Fibroblast of skin of back (primary cell): ENCODE data around the gene TMEM176A.
"Not testable (repeated sequence)": the region's sequence is repeated elsewhere in the genome, so short reads cannot be mapped to it uniquely, and the experiment has no call there.

Source experiments
- DNase-seq: peaks from one replicate; pipeline ENCODE4 v3.0.0-alpha.2; 2013

Gene TMEM176A

DNA sequence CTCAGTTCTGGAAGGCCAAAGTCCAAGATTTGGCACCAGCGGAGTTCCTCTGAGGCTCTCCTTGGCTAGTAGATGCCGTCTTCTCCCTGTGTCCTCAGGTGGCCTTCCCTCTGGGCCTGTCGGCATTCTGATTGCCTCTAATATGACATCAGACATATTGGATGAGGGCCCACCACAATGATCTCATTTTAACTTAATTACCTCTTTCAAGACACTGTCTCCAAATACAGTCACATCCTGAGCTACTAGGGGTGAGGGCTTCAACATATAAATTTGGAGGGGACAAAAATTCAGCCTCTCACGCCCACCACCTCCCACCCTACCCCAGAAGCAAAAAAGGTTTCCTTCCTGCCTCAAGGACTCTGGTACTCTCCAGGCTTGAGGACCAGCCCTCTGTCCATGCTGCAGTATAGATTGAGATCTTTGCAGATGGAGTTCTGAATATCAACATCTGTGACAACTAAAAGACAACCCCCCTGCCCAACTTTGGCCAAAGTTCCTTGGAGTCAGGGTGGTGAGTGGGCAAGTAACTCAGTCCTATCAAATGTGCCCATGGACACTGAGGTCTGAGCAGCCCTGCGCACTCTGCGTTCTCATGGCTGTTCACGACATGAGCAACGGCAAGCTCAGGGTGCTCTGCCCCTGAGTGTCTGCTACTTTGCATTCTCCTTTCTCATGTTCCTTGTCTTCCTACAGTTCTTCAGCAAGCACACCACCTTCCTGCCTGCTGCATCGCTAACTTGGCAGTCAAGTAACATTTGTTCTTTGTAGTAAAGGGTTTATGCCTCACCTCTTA lies 11.9 kb upstream of the TMEM176A start:
- DNase-seq = no peak

DNA sequence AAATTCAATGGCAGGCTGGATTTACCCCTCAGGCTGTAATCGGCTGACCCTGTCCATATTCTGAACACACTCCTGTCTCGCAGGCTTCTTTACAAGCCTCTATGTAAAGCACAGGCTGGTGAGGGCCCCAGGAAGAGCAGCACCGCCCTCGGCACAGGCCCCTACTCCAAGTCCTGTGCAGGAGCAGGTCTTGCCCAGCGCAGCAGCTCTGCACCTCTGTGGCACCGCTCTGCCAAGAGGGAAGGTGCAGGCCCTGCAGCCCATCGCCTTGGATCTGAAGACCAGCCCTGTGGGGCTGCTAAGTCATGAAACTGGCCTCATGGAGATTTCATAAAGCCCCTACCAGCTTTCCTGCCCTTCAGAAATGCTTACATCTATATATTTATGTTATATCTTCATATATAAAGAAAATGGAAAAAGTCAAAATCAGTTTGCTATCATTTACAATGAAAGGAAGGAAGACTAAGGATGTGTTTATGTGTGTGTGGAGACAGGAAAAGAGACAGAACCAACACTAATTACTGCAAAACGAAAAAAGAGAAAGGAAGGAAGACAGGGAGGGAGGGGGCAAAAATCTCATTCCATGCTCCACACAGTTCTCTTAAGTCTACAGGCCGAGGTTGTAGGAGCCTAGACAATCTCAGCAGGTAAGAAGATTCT lies 10.0 kb upstream of the TMEM176A start:
- no peak for DNase-seq

DNA sequence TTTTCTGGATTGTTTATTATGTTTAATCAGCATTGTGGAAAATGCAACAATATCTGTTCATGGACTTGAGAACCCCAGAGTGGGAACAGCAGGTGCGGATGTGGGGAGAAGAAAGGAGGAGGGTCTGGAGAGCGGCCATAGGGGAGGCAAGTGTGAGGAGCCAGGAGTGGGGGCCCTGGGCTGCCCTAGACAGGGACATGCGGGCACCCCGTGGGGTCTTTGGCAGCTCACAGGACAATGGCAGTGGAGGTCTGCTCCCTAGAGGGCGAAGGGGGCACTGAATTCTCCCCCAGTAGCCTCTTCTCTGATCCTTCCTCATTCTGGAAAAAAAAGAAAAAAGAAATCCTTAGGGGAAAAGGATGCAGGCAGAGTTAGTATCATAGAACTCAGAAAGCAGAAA lies 9.3 kb upstream of the TMEM176A start:
- DNase-seq = no peak

DNA sequence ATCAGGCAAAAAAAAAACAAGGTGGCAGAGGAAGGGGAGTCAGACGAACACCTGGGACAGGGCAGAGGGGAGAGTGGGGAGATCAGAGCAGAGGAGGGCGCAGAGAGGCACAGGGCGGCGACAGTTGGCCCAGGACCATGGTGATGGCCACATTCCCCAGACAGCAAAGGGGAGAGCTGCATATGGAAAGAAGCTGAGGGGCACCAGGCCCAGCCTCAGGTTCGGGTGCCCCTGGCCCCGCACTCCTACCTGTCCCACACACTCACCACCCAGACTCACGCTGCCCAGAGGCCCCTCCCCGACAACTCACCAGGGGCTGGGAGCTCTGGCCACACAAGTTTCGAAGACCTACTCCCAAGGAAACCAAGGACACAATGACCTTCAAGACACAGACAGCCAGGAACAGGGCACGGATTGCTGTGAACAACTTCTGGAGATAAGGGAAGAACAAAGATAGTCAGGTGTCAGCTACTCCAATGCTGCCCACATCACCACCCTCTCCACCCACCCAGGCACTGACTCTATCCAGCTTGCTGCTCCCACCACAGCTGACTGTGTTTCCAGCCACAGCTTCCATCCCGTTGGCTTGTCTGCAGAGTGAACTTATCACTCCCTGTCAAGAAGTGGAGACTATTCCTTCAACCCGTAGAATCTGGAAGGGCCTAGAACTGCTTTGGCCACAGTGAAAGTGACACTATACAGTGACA lies 8.7 kb upstream of the TMEM176A start:
- DNase-seq = no peak

DNA sequence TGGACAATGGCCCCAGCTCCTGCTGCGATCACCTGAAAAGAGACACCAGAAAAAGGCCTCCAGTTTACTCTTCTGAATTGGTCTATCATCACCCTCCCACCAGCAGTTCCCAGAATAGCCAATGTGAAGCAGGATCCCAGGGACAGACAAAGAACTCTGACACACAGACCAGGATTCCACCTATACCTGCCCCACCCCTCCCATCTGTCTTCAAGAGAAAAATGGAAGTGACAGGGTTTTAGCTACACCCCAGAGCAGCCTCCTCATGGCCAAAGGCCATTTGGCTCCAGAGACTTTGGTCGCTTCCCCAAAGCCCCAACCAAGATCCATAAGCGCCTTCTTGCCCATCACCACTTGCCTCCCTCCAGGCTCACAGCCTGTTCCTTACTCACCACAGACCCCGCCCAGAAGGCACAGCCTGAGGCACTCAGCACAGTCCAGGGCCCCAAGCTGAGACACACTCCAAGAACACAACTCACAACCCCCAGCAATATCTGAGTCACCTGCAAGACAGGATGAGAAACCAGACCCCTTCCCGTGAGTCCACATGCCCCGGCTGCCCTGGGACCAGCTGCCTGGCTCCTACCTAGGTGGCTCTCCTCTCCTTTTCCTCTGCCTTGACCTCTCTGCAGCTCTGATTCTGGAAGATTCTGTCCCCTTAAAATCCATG lies 6.9 kb upstream of the TMEM176A start:
- no peak for DNase-seq

DNA sequence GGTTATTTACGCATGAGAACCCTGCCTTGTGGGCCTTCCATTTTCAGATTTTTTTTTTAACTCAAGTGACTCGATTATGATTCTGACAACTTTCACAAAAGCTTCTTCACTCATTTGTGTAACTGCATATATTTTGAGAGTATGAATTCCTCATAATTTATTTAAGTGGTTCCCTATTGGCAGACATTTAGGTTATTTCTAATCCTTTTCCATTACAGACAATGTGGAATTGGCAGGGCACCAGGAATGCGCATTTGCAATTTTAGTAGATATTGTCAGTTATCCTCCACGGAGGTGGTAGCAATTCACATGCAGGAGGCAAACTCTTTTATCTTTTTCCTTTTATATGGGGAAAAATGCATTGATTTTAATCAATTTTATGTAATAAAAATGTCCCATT lies 2.9 kb upstream of the TMEM176A start:
- no peak for DNase-seq

DNA sequence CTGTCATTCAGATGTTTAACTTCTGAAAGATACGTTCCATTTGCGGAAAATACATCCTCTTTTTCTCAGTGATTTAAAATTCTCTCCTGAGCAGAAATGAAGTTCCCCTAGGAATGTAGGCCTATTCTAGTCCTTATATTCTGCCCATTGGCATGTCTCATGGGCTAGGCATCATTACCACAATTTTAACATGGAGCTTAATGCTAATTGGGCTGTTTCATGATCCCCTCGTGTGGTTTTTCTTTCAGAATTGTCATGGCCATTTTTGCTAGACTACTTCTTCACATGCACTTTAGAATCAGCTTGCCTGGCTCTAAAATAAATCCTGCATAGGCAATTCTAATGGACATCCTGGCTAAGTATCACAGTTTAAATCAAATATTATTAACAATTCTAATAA lies 1.4 kb upstream of the TMEM176A start:
- no peak for DNase-seq

DNA sequence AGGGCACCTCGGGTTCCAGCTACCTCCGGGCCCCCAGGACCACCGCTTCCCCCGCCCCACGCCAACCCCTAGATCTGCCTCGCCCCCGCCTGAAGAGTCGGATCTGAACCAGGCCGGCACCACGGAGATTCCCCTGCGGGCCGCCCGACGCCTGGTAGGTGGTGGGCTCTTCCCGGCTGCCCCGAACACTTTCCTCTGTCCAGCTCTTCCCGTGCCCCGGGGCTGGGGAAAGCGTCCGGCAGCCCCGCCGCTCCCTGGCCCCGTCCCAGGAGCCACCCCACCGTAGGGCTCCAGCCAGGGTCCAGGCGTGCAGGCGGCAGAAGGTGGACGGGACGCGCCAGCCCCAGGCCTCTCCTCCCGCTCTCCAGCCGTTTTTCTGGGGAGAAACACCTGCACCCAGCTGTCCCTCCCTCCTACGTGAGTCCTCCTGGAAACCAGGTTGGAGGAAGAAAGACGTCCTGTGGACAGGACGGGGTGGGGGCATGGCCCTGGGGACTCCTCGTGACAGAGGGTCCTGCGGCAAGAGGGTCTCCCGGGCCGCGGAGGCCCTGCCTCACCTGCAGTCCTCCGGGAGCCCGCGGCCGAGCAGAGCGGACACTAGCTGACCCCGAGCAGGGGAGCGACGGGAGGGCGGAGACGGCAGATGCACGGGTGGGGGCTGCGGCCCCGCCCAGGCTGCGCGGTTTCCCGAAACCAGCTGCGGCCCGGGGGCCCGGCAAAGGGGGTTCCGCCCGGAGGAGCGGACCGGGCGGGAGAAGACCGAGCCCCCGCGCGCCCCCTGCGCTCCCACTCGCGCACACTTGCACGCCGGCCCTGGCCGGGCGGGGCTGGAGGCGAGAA lies 608 bp upstream of the TMEM176A start, which contains the start of gene TMEM176B:
TMEM176B (minus strand) TSS at position 624 of the 840 bp plus-strand sequence. CDS start 3,795 bp downstream, outside the sequence.
- DNase-seq = no peak

DNA sequence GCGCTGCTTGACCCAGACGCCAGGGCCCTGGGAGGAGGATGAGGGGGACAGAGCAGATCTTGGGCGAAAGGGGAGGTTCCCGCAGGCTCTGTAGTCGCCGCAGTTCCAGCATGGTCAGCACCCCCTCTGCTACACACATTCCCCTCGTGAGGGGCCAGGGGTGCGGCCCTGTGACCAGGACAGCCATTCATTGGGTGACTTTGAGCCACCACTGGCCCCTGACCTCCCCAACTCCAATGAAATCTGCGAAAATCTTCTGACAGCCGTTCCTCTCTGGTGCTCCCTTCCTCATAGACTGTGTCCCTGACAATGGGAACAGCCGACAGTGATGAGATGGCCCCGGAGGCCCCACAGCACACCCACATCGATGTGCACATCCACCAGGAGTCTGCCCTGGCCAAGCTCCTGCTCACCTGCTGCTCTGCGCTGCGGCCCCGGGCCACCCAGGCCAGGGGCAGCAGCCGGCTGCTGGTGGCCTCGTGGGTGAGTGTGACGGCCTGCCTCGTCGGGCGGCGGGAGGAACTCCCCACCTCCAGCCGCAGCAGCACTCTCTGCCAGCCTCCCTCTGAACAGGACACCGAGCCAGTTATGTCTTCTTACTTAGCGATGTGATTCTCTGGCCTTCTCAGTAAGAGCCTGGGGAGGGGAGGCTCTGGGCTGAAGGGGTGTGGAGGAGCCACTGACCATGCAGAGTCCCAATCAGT lies 825 bp downstream of the TMEM176A start:
- DNase-seq = no peak

DNA sequence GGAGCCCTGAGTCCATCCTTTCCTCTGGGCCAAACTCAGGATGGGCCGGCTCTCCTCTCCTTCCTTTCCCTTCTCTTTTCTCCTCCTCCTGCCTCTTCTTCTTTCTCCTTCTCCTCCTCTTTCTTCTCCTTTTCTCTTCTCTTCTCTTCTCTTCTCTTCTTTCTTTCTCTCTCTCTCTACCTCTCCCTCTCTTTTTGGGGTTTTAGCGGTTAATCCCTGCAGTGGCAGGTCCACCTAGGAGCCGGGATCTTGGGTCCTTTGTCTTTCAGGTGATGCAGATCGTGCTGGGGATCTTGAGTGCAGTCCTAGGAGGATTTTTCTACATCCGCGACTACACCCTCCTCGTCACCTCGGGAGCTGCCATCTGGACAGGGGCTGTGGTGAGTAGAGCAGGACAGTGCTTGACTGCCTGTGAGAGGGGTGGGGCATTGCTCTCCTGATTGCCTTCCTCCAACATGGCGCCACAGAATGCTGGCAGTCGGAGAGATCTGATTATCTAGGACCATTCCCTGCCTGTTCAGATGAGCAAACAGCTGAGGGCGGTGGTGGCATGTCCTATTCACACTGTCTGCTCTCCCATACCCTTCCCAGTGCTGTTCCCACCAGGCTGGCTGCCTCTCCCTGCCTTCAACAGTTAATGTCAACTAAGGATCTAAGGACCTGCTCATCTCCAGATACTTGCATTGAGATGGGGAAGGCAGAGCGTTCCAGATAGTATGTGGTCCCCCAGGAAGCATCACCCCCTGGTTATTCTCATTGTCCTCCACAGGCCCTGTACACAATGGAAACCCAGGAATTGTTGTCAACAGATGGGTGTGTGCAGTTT lies 1.6 kb downstream of the TMEM176A start:
- DNase-seq = no peak

DNA sequence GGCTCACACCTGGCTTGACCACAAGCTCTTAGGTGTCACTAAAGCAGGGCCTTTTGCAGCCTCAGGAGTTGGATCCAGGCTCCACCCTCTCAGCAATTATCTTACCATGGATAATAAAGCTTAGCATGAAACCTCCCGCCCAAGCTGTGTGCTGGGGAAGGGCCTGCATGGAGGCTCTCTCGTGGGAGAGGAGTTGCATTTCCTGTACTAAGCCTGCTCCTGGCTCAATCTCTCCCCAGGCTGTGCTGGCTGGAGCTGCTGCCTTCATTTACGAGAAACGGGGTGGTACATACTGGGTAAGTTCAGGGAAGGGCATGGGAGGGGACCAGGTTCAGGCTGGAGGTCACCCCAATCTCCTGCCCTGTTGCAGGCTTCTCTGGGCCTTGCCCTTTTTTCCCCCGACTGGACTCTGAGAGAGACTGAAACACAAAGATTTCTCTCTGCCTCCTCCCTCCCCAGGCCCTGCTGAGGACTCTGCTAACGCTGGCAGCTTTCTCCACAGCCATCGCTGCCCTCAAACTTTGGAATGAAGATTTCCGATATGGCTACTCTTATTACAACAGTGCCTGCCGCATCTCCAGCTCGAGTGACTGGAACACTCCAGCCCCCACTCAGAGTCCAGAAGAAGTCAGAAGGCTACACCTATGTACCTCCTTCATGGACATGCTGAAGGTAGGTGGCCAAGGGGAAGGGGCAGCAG lies 2.7 kb downstream of the TMEM176A start:
- no peak for DNase-seq

DNA sequence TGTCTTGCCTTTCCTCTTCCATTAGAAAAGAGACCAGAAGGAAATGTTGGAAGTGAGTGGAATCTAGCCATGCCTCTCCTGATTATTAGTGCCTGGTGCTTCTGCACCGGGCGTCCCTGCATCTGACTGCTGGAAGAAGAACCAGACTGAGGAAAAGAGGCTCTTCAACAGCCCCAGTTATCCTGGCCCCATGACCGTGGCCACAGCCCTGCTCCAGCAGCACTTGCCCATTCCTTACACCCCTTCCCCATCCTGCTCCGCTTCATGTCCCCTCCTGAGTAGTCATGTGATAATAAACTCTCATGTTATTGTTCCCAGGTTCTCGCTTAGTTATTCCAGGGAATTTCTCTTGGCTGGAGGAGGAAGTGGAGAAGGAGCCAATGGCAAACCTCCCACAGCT lies 4.2 kb downstream of the TMEM176A start:
- no peak for DNase-seq

DNA sequence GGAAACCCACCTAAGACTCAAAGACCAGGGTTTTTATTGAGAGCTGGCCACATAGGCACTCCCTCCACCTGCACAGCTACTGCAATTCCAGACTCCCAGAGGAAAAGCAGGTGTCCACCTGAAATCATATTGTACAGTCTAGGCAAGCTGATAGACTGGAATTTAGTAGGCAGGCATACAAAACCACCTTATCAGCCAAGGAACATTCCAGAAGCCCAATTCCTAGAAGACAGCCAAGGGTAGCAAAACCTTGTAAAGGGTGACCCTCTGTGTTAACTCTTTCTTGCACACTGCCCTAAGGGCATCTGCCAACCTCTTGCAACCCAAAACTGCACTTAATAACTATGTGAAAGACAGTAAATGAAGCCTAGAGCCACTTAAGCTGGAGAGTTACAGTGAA lies 5.3 kb downstream of the TMEM176A start:
- DNase-seq = no peak

DNA sequence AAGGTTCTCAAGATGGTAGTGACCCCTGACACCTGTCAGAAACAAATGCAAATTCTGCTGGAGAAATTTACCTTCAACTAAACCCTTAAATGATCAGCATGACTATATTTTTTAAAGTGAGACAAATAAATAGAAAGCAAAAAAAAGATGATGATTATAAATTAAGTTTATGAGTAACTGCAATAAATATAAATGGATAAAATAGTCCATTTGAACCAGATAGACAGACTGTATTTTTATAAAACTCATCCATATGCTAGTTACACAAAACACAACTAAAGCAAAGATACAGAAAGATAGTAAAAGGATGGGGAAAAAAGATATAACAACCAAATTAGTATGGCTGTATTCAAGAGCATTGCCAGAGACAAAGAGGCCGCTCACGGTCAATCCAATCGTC lies 5.9 kb downstream of the TMEM176A start:
- no peak for DNase-seq

DNA sequence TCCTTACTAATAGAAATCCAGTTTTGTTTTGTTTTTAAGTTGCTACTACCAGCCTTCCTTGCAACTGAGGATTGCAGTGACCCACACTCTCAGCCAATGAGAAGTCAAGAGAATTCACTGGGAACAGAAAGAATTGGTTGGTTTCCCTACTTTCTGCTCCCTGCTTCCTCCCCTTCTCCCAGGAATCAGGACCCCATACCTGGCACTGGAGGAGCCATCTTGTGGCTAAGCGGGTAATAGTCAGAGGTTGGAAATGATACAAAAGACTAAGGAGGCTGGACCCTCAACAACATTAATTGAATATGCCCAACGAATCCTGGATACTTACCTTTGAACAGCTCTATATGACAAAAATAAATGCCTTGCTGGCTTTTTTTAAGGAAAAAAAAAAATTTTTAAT lies 6.3 kb downstream of the TMEM176A start:
- DNase-seq = no peak

DNA sequence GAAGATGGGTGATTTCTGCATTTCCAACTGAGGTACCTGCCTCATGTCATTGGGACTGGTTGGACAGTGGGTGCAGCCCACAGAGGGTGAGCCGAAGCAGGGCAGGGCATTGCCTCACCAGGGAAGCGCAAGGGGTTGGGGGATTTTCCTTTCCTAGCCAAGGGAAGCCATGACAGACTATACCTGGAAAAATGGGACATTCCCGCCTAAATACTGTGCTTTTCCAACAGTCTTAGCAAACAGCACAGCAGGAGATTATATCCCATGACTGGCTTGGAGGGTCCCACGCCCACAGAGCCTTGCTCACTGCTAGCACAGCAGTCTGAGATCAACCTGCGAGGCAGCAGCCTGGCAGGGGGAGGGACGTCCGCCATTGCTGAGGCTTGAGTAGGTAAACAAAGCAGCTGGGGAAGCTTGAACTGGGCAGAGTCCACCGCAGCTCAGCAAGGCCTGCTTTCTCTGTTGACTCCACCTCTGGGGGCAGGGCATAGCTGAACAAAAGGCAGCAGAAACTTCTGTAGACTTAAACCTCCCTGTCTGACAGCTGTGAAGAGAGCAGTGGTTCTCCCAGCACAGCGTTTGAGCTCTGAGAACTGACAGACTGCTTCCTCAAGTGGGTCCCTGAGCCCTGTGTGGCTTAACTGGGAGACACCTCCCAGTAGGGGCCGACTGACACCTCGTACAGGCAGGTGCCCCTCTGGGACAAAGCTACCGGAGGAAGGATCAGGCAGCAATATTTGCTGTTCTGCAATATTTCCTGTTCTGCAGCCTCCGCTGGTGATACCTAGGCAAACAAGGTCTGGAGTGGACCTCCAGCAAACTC lies 7.3 kb downstream of the TMEM176A start:
- not testable (repeated sequence) for DNase-seq

DNA sequence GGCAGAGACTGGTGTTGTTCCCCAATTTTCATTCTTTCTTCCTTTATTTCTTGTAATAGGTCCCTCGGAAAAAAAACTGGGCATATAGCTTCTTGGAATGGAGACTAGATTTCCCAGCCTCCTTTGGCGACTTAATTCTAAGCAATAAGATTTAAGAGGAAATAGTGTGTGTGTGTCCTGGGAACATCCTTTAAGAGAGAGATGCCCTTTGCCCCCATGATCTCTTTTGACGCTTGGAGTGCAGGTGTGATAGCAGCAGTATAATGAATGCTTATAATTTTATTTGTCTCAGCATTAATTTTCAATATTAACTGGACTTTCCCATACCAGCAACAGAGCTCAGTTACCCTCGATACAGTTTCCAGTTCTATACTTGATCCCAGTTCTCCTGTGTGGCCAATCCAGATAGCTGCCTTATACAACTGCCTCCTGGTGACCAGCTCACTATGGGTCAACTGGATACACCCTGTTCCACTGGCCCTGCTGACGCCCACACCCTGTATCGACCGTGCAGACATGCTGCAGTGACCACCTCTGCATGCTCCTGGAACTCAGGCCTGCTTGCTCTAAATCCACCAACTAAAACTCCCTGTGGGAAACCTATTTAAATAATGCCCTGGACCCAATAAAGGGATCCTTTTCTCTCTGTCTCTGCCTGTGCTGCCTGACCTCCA lies 13.9 kb downstream of the TMEM176A start:
- DNase-seq = no peak

DNA sequence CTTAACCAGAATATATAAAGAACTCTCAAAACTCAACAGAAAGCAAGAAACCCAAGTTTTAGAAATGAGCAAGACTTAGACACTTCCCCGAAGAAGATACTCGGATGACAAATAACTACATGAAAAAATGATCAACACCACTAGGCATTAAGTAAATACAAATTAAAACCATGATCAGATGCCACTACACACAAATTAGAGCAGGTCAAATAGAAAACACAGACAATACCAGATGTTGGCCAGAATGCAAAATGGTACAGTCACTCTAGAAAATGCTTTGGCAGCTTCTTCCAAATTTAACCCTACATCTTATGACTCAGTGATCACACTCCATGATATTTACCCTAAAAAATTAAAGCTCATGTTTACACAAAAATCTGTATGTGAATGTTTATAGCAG lies 18.4 kb downstream of the TMEM176A start:
- DNase-seq = no peak
